C1 segment of cervical spinal cord (tissue), 14 donors: ENCODE data around the gene KASH5.
"Not testable (repeated sequence)": the region's sequence is repeated elsewhere in the genome, so short reads cannot be mapped to it uniquely, and the experiment has no call there.

Source experiments
- DNase-seq, 14 donors: peaks; one replicate each; lab custom pipeline; 2025; lab: John Stamatoyannopoulos, UW

The KASH5 gene

DNA sequence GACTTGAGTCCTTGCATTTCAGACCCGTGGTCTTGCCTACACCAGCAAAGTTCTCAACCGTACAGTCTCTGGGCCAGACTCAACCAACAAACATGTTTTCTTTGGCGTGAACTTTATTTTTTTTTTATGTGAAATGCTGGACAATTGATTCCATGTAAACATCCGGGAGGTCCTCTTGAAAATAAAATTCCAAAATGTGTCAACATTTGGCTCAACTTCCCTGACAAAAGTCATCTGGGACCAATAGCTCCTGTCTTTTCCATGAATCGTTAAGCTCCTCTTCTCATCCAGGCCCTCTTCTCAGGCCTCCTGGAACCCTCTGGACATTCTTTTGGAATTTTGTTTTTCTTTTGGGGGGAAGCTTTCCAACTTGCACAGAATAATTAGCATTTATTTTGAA, 67.7 kb downstream of the KASH5 start:
- no peak for DNase-seq

DNA sequence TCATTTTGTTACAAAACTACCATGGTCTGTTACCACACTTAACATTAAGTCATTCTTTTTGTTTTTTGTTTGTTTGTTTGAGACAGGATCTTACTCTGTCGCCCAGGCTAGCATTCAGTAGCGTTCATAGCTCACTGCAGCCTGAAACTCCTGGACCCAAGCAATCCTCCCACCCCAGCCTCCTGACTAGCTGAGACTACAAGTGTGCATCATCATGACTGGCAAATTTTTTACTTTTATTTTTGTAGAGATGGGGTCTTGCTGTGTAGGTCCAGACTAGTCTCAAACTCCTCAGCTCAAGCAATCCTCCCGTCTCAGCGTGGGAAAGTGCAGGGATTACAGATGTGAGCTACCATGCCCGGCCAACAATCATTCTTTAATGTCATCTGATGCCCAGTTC, 68.3 kb downstream of the KASH5 start:
- DNase-seq: no peak

DNA sequence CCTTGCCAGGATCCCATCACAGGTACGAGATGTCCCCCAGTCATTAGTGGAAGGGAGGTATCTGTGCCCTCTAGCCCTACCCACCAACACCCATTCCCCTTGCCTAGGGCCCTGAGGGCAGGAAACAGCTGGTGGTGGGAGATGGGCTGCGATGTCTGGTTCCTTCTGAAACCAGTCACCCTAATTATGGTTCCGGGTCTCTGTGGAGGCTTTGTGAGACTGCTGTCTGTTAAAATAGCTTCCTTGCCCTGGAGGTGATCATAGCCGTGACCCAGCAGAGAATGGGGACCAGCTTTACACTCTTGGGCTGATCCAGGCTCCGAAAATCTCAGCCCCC, 70.5 kb downstream of the KASH5 start:
- DNase-seq: no peak

GRCh38 chr19:49459388-49459787, 71.3 kb downstream of the KASH5 start:
- no peak for DNase-seq

GRCh38 chr19:49461130-49461529, 73.1 kb downstream of the KASH5 start:
- not testable (repeated sequence) for DNase-seq

DNA sequence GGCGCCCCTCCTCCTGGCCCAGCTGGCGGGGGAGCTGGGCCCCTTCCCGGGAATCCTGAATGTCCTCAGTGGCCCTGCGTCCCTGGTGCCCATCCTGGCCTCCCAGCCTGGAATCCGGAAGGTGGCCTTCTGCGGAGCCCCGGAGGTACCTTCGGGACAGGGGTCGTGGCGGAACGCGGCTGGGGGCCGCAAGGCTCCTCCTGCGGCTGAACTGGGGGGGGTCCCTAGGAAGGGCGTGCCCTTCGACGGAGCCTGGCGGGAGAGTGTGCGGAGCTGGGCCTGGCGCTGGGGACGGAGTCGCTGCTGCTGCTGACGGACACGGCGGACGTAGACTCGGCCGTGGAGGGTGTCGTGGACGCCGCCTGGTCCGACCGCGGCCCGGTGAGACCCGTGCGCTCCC, 73.6 kb downstream of the KASH5 start:
- no peak for DNase-seq

DNA sequence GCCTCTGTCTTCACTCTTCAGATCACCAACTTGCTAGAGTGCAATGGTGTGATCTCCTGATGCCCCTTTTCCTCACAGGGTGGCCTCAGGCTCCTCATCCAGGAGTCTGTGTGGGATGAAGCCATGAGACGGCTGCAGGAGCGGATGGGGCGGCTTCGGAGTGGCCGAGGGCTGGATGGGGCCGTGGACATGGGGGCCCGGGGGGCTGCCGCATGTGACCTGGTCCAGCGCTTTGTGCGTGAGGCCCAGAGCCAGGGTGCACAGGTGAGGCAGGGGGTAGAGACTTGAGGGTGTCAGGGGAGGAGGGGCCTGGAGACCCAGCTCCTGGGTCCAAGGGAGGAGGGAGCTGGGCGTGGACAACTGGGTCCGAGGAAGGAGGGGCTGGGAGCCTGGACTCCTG, 74.4 kb downstream of the KASH5 start:
- no peak for DNase-seq

DNA sequence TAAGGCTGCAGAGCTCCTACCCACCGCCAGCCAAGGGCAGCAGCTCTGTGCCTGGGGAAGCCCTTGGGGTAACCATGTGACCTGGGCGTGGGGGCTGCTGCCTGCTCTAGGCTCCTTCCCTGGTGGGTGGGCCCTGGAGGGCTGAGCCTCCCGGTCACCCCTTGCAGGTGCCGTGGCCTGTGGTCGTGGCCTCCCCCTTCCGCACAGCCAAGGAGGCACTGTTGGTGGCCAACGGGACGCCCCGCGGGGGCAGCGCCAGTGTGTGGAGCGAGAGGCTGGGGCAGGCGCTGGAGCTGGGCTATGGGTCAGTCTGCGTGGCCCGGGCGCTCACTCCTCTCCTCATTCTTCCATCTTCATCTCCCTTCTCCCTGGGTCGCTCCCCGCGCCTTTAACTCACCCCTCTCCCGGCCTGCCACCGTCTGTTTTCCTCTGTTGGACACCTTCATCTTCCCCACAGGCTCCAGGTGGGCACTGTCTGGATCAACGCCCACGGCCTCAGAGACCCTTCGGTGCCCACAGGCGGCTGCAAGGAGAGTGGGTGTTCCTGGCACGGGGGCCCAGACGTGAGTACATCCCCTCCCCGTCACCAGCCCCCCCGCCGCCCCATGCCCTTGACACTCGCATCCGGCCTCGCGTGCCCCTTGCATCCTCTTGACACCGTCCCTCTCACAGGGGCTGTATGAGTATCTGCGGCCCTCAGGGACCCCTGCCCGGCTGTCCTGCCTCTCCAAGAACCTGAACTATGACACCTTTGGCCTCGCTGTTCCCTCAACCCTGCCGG, 76.1 kb downstream of the KASH5 start:
- DNase-seq: no peak

DNA sequence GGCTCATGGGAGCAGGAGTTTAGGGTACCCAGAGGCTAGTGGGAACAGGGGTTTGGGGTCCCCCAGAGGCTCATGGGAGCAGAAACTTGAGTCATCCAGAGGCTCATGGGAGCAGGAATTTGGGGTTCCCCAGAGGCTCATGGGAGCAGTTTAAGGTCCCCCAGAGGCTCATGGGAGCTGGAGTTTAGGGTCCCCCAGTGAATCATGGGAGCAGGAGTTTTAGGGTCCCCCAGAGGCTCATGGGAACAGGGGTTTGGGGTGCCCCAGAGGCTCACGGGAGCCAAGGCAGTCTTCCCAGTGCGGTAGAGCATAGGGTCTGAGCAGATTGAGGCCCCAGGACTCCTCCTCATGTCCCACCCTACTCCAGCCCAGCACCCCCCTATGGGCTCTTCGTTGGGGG, 77.3 kb downstream of the KASH5 start:
- no peak for DNase-seq
